Measurements from ENCODE around the gene PPP1R3G. TPM values are rescaled to one million over a fixed set of nuclear protein-coding genes. Genes with fewer than 3 reads are reported as not detected.
A peak's percentile ranks its signal among the peaks of the same experiment; 100 is the strongest.

The PPP1R3G gene
- total and polyA plus RNA-seq, 2 of the 13 experiments (the other 11 are each of a cell fraction or from before 2014, with no cell fraction given), result 1.2 to 1.3 TPM

DNA sequence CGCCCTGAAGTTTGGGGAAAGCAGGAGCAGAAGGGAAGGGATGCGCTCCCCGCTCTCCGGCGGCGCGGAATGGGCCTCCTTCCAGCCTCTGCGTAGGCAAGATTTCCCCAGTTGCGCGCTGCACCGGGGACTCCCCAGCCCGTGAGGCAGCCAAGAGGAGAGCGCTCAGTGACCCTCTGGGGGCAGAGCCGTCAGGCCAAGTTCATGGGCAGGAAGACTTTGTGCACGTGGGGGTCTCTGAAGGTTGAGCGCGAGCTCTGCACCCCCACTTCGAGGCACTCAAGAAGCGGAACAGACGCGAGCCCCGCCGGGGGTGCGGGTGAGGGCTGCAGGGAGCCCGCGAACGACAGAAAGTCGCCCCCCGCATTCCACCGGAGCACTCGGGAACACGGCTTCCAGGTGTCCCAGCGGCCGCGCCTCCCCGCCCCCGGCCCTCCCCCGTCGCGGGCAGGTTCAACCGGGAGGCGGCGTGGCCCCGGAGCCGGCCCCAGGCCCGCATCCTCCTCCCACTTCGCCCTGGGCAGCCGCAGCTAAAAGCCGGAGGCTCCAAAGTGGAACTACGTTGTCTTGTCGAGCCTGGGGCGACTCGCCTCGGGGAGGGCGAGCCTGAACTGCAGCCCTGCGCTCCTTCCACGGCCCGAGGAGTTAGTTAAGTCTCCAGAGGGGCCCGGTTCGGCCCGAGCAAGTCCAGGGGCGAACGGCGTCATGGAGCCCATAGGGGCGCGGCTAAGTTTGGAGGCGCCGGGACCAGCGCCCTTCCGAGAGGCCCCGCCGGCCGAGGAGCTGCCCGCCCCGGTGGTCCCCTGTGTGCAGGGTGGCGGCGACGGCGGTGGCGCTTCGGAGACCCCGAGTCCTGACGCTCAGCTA is at the start of gene PPP1R3G (continued):
- TF ChIP-seq, protein P1, sequence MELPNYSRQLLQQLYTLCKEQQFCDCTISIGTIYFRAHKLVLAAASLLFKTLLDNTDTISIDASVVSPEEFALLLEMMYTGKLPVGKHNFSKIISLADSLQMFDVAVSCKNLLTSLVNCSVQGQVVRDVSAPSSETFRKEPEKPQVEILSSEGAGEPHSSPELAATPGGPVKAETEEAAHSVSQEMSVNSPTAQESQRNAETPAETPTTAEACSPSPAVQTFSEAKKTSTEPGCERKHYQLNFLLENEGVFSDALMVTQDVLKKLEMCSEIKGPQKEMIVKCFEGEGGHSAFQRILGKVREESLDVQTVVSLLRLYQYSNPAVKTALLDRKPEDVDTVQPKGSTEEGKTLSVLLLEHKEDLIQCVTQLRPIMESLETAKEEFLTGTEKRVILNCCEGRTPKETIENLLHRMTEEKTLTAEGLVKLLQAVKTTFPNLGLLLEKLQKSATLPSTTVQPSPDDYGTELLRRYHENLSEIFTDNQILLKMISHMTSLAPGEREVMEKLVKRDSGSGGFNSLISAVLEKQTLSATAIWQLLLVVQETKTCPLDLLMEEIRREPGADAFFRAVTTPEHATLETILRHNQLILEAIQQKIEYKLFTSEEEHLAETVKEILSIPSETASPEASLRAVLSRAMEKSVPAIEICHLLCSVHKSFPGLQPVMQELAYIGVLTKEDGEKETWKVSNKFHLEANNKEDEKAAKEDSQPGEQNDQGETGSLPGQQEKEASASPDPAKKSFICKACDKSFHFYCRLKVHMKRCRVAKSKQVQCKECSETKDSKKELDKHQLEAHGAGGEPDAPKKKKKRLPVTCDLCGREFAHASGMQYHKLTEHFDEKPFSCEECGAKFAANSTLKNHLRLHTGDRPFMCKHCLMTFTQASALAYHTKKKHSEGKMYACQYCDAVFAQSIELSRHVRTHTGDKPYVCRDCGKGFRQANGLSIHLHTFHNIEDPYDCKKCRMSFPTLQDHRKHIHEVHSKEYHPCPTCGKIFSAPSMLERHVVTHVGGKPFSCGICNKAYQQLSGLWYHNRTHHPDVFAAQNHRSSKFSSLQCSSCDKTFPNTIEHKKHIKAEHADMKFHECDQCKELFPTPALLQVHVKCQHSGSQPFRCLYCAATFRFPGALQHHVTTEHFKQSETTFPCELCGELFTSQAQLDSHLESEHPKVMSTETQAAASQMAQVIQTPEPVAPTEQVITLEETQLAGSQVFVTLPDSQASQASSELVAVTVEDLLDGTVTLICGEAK (IDR thresholded peaks at IDR 0.05), result no peak
- TF ChIP-seq, protein P1 (CRISPR knock-in tag; IDR thresholded peaks at IDR 0.05), result peak; percentile 43; the same call in 1 of the 2 replicates
- TF ChIP-seq BRD4 (CRISPR knock-in tag; IDR thresholded peaks at IDR 0.05), result peak; percentile 8; the same call in 1 of the 2 replicates
- TF ChIP-seq, protein P2, sequence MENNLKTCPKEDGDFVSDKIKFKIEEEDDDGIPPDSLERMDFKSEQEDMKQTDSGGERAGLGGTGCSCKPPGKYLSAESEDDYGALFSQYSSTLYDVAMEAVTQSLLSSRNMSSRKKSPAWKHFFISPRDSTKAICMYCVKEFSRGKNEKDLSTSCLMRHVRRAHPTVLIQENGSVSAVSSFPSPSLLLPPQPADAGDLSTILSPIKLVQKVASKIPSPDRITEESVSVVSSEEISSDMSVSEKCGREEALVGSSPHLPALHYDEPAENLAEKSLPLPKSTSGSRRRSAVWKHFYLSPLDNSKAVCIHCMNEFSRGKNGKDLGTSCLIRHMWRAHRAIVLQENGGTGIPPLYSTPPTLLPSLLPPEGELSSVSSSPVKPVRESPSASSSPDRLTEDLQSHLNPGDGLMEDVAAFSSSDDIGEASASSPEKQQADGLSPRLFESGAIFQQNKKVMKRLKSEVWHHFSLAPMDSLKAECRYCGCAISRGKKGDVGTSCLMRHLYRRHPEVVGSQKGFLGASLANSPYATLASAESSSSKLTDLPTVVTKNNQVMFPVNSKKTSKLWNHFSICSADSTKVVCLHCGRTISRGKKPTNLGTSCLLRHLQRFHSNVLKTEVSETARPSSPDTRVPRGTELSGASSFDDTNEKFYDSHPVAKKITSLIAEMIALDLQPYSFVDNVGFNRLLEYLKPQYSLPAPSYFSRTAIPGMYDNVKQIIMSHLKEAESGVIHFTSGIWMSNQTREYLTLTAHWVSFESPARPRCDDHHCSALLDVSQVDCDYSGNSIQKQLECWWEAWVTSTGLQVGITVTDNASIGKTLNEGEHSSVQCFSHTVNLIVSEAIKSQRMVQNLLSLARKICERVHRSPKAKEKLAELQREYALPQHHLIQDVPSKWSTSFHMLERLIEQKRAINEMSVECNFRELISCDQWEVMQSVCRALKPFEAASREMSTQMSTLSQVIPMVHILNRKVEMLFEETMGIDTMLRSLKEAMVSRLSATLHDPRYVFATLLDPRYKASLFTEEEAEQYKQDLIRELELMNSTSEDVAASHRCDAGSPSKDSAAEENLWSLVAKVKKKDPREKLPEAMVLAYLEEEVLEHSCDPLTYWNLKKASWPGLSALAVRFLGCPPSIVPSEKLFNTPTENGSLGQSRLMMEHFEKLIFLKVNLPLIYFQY (CRISPR knock-in tag; IDR thresholded peaks at IDR 0.05; ENCODE audit: borderline replicate concordance), result no peak
- TF ChIP-seq, protein P3, sequence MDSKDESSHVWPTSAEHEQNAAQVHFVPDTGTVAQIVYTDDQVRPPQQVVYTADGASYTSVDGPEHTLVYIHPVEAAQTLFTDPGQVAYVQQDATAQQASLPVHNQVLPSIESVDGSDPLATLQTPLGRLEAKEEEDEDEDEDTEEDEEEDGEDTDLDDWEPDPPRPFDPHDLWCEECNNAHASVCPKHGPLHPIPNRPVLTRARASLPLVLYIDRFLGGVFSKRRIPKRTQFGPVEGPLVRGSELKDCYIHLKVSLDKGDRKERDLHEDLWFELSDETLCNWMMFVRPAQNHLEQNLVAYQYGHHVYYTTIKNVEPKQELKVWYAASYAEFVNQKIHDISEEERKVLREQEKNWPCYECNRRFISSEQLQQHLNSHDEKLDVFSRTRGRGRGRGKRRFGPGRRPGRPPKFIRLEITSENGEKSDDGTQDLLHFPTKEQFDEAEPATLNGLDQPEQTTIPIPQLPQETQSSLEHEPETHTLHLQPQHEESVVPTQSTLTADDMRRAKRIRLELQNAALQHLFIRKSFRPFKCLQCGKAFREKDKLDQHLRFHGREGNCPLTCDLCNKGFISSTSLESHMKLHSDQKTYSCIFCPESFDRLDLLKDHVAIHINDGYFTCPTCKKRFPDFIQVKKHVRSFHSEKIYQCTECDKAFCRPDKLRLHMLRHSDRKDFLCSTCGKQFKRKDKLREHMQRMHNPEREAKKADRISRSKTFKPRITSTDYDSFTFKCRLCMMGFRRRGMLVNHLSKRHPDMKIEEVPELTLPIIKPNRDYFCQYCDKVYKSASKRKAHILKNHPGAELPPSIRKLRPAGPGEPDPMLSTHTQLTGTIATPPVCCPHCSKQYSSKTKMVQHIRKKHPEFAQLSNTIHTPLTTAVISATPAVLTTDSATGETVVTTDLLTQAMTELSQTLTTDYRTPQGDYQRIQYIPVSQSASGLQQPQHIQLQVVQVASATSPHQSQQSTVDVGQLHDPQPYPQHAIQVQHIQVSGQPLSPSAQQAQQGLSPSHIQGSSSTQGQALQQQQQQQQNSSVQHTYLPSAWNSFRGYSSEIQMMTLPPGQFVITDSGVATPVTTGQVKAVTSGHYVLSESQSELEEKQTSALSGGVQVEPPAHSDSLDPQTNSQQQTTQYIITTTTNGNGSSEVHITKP (CRISPR knock-in tag; IDR thresholded peaks at IDR 0.05; ENCODE audit: low read depth), result no peak
- peak; percentile 34 for TF ChIP-seq AGO2 (optimal IDR thresholded peaks at IDR 0.05; ENCODE audit: low read depth, low read length)
- TF ChIP-seq NONO (IDR thresholded peaks at IDR 0.05), result no peak
- TF ChIP-seq NONO (CRISPR knock-in tag; conservative IDR thresholded peaks at IDR 0.05), result peak; percentile 12; the same call in 1 of the 2 replicates
- TF ChIP-seq ZSCAN21 (CRISPR knock-in tag; IDR thresholded peaks at IDR 0.05; ENCODE audit: borderline replicate concordance), result 0 out of 2 replicates have a peak, but pooled peaks have one; percentile 9
- TF ChIP-seq DNMT1 (CRISPR knock-in tag; IDR thresholded peaks at IDR 0.05), result peak; percentile 1; the same call in 1 of the 2 replicates
- peak; percentile 17; the same call in 1 of the 2 replicates for TF ChIP-seq ZNF782 (CRISPR knock-in tag; IDR thresholded peaks at IDR 0.05; ENCODE audit: borderline replicate concordance)
